IMR-90 (cell line): ENCODE results near the gene RTN1. TPM values are rescaled to one million over a fixed set of nuclear protein-coding genes. Genes with fewer than 3 reads are reported as not detected.

ENCODE experiments used
- ATAC-seq: fragments of 200-7000 bp; cut with Tn5 transposase; 2 replicates; pipeline ENCODE4 v1.9.1; 2020; ENCODE audit warnings: low read depth, mild to moderate bottlenecking, moderate library complexity
- BruUV-seq: library from RNA; stranded (reverse); fragments of 400-500 nt; replicated peaks from 2 replicates; lab custom pipeline; 2021; lab: Mats Ljungman, UMichigan
- CTCF ChIA-PET: fragments of 300-600 bp; formaldehyde crosslinking; extraction: SDS; loops from one replicate; lab custom pipeline; 2021; ENCODE audit warnings: antibody characterized with exemption; lab: Yijun Ruan, JAX
- POLR2A ChIA-PET: fragments of 300-600 bp; sonication (Branson Sonifier 250); formaldehyde crosslinking; loops from one replicate; lab custom pipeline; 2022; ENCODE audit warnings: antibody characterized with exemption; ENCODE audit not compliant: unreplicated experiment; lab: Charles Lee
- DNase-seq: peaks from one replicate; pipeline ENCODE4 v3.0.0; 2013
- H2AFZ ChIP-seq: replicated peaks from 2 replicates; pipeline ENCODE3; 2013; ENCODE audit warnings: low read length, mild to moderate bottlenecking; ENCODE audit not compliant: poor library complexity
- H2AK5ac ChIP-seq: 2 replicates; pipeline ENCODE4 v1.6.1; 2013; ENCODE audit warnings: low read depth, low read length, inconsistent platforms
- H2AK9ac ChIP-seq: replicated peaks from 2 replicates; pipeline ENCODE3; 2013; ENCODE audit warnings: mild to moderate bottlenecking, low read depth, low read length, moderate library complexity; ENCODE audit not compliant: poor library complexity
- H2BK120ac ChIP-seq: 2 replicates; pipeline ENCODE4 v1.6.1; 2013; ENCODE audit warnings: low read depth, low read length, inconsistent platforms
- H2BK15ac ChIP-seq: 3 replicates; pipeline ENCODE4 v1.6.1; 2013; ENCODE audit warnings: low read depth, low read length, inconsistent platforms
- H2BK20ac ChIP-seq: 2 replicates; pipeline ENCODE4 v1.6.1; 2013; ENCODE audit warnings: low read depth, mild to moderate bottlenecking, inconsistent platforms, low read length, moderate library complexity
- H2BK5ac ChIP-seq: 2 replicates; pipeline ENCODE4 v1.6.1; 2013; ENCODE audit warnings: mild to moderate bottlenecking, low read depth, low read length, inconsistent platforms; ENCODE audit not compliant: poor library complexity, severe bottlenecking
- H3K14ac ChIP-seq: replicated peaks from 2 replicates; pipeline ENCODE4 v1.6.1; 2013; ENCODE audit warnings: low read depth, low read length, inconsistent platforms
- H3K18ac ChIP-seq: 2 replicates; pipeline ENCODE4 v1.6.1; 2013; ENCODE audit warnings: low read depth, low read length, control low read depth
- H3K23ac ChIP-seq: 2 replicates; pipeline ENCODE4 v1.6.1; 2013; ENCODE audit warnings: low read depth, low read length, inconsistent platforms
- H3K27ac ChIP-seq: 2 replicates; pipeline ENCODE4 v1.5.1; 2013; ENCODE audit warnings: mild to moderate bottlenecking, control low read depth, low read length; ENCODE audit not compliant: insufficient read depth
- H3K27me3 ChIP-seq: 2 replicates; pipeline ENCODE4 v1.6.1; 2013; ENCODE audit warnings: low read length; ENCODE audit not compliant: control insufficient read depth, insufficient read depth
- H3K36me3 ChIP-seq: 2 replicates; pipeline ENCODE4 v1.6.1; 2013; ENCODE audit warnings: low read length, mixed read lengths; ENCODE audit not compliant: control insufficient read depth, insufficient read depth
- H3K4ac ChIP-seq: 2 replicates; pipeline ENCODE4 v1.6.1; 2013; ENCODE audit warnings: low read depth, low read length, inconsistent platforms
- H3K4me1 ChIP-seq: 2 replicates; pipeline ENCODE4 v1.6.1; 2013; ENCODE audit warnings: low read length, mixed read lengths; ENCODE audit not compliant: control insufficient read depth, insufficient read depth
- H3K4me2 ChIP-seq: 2 replicates; pipeline ENCODE4 v1.6.1; 2013; ENCODE audit warnings: low read depth, mild to moderate bottlenecking, control low read depth, low read length, moderate library complexity
- H3K4me3 ChIP-seq: 2 replicates; pipeline ENCODE4 v1.5.1; 2013; ENCODE audit warnings: low read depth, mild to moderate bottlenecking, control low read depth, low read length, moderate library complexity; ENCODE audit not compliant: insufficient read depth
- H3K56ac ChIP-seq: 2 replicates; pipeline ENCODE4 v1.6.1; 2013; ENCODE audit warnings: low read length, inconsistent platforms; ENCODE audit not compliant: insufficient read depth; ENCODE audit errors: extremely low read depth
- H3K79me1 ChIP-seq, 2 experiments: 2 replicates each; pipeline ENCODE4 v1.6.1; 2013; ENCODE audit warnings: low read length in 2 of 2, inconsistent platforms in 1 of 2, low read depth in 1 of 2
- H3K9ac ChIP-seq: 2 replicates; pipeline ENCODE4 v1.6.1; 2013; ENCODE audit warnings: low read depth, low read length, control low read depth
- H3K9me1 ChIP-seq: 2 replicates; pipeline ENCODE4 v1.6.1; 2013; ENCODE audit warnings: low read length, inconsistent platforms; ENCODE audit not compliant: insufficient read depth
- H3K9me3 ChIP-seq: 2 replicates; pipeline ENCODE4 v1.6.1; 2013; ENCODE audit warnings: low read length; ENCODE audit not compliant: control insufficient read depth, insufficient read depth
- H4K20me1 ChIP-seq: 2 replicates; pipeline ENCODE4 v1.6.1; 2013; ENCODE audit warnings: low read length, inconsistent platforms; ENCODE audit not compliant: insufficient read depth
- H4K5ac ChIP-seq: 2 replicates; pipeline ENCODE4 v1.6.1; 2013; ENCODE audit warnings: mild to moderate bottlenecking, low read depth, low read length, control low read depth
- H4K8ac ChIP-seq, 2 experiments: 2 replicates each; pipeline ENCODE4 v1.6.1; 2013; ENCODE audit warnings: low read depth in 2 of 2, low read length in 2 of 2, control low read depth in 1 of 2, inconsistent platforms in 1 of 2
- H4K91ac ChIP-seq: 2 replicates; pipeline ENCODE4 v1.6.1; 2013; ENCODE audit warnings: low read depth, low read length, inconsistent platforms; ENCODE audit not compliant: insufficient read depth
- MAZ ChIP-seq: IDR thresholded peaks from 2 replicates; pipeline ENCODE4 v1.6.1; 2012; ENCODE audit warnings: low read depth, mild to moderate bottlenecking, low read length, improper control_type of control experiment, moderate library complexity, borderline replicate concordance
- POLR2A ChIP-seq: IDR thresholded peaks from 2 replicates; pipeline ENCODE4 v1.6.1; 2012; ENCODE audit warnings: mild to moderate bottlenecking, low read depth, low read length
- RAD21 ChIP-seq: IDR thresholded peaks from 2 replicates; pipeline ENCODE4 v1.6.1; 2012; ENCODE audit warnings: low read length, improper control_type of control experiment
- WGBS, 2 experiments: methylation state at CpG; one replicate each; pipeline versions ENCODE4 v1.1.5 to v1.1.7; 2013; ENCODE audit warnings: missing lambda C conversion rate in 2 of 2; ENCODE audit not compliant: insufficient read length in 1 of 2; ENCODE audit errors: extremely low coverage in 2 of 2; 5-methylcytosine and 5-hydroxymethylcytosine counted together
- dilution Hi-C: fragments of 300-500 bp; cut with HindIII; formaldehyde crosslinking; loops from one replicate; pipeline ENCODE4 v1.14.3; 2018; ENCODE audit warnings: low sequenced_read_pairs; ENCODE audit not compliant: unreplicated experiment
- in situ Hi-C: fragments of 300-500 bp; cut with MboI; formaldehyde crosslinking; loops from 3 replicates; pipeline ENCODE4 v1.14.3; 2019; ENCODE audit warnings: low sequenced_read_pairs, inconsistent platforms, mixed read lengths
- intact Hi-C: fragments of 100-400 bp; cut with micrococcal nuclease; formaldehyde crosslinking; loops from 2 replicates; pipeline ENCODE4 v1.10.0; 2022
- polyA plus RNA-seq, 3 experiments: library from polyadenylated mRNA; depleted of rRNA; stranded (reverse); fragments of >200 nt; gene quantifications; 2 replicates each; pipeline ENCODE4 v1.2.3, GENCODE V29; 2012; ENCODE audit warnings: low replicate concordance in 1 of 3
- total RNA-seq: library from RNA; depleted of rRNA; stranded (reverse); fragments of >200 nt; gene quantifications from 2 replicates; pipeline ENCODE4 v1.2.3, GENCODE V29; 2012

The RTN1 gene
- total and polyA plus RNA-seq, 2 of the 4 experiments (the other 2 are of a cell fraction), result 0.18 to 0.46 TPM

GRCh38 chr14:59727073-59727661, 143.4 kb downstream of the RTN1 start:
- H2BK20ac ChIP-seq, result no peak overlapping the region
- no peaks in the 10 kb centered on the region for H3K79me1 ChIP-seq
- no peak overlapping the region for H3K56ac ChIP-seq
- H4K5ac ChIP-seq, result no peak overlapping the region
- ATAC-seq (no peak), DNase-seq (no peak)
- no peaks in the 10 kb centered on the region for H3K9me1 ChIP-seq
- no peak overlapping the region for H4K8ac ChIP-seq
- no peak overlapping the region for H2BK15ac ChIP-seq
- BruUV-seq, result no TSS peak
- POLR2A ChIA-PET, result no interaction called here
- no peak overlapping the region for H3K27ac ChIP-seq
- no peak overlapping the region for H3K18ac ChIP-seq
- H3K9ac ChIP-seq, result no peak overlapping the region
- H3K4me2 ChIP-seq, result no peak overlapping the region
- H4K20me1 ChIP-seq, result no peaks in the 10 kb centered on the region
- intact Hi-C loops, result no loop called here
- WGBS, 2 experiments, result 93% methylated on average over 22 of the region's 53 CpGs; no CpG with 5 or more reads in 1 of the 2 experiments
- H2AFZ ChIP-seq, result no peak overlapping the region
- no peak for TF ChIP-seq MAZ
- no peak for TF ChIP-seq POLR2A
- no peak for TF ChIP-seq RAD21
- H2AK9ac ChIP-seq, result no peak overlapping the region
- no peak overlapping the region for H3K4ac ChIP-seq
- no peak overlapping the region for H2BK5ac ChIP-seq
- H3K36me3 ChIP-seq, result no peaks in the 10 kb centered on the region
- H3K4me3 ChIP-seq, result no peak overlapping the region
- H3K27me3 ChIP-seq, result no peaks in the 10 kb centered on the region
- H3K23ac ChIP-seq, result no peak overlapping the region
- no peak overlapping the region for H4K91ac ChIP-seq
- no peak overlapping the region for H2AK5ac ChIP-seq
- CTCF ChIA-PET, result interaction anchor here (0.5 kb wide), 1 partner anchor 1445 kb away, joined by 6 read pairs; no protein-coding TSS in a partner anchor
- no peak overlapping the region for H3K14ac ChIP-seq
- dilution Hi-C loops, result no loop called here
- no peak overlapping the region for H2BK120ac ChIP-seq
- in situ Hi-C loops, result no loop called here
- no peaks in the 10 kb centered on the region for H3K9me3 ChIP-seq
- no peaks in the 10 kb centered on the region for H3K4me1 ChIP-seq
